ENCODE measurements around the gene POLN. TPM values are rescaled to one million over a fixed set of nuclear protein-coding genes. Genes with fewer than 3 reads are reported as not detected.

Gene POLN
- total and polyA plus RNA-seq, 2 experiments from 2014 or later, result 1.8 to 4.0 TPM

- TF ChIP-seq ZNF114 (CRISPR knock-in tag; IDR thresholded peaks at IDR 0.05) (no peak), EZH2 (IDR thresholded peaks at IDR 0.05; ENCODE audit: low read depth, unreplicated experiment) (no peak), JUNB (IDR thresholded peaks at IDR 0.05; ENCODE audit: unreplicated experiment) (no peak), POLR2AphosphoS5 (IDR thresholded peaks at IDR 0.05; ENCODE audit: low read depth) (no peak), ETS1 (IDR thresholded peaks at IDR 0.05) (no peak), ZNF462 (CRISPR knock-in tag; IDR thresholded peaks at IDR 0.05) (no peak), EZH2phosphoT487 (IDR thresholded peaks at IDR 0.05; ENCODE audit: unreplicated experiment) (no peak)
- Histone ChIP-seq H3K79me2 (replicated peaks; ENCODE audit: insufficient read depth) (no peaks in the 10 kb centered on the region), H4K20me1 (replicated peaks; ENCODE audit: insufficient read depth) (no peaks in the 10 kb centered on the region), H3K4me2 (no peak overlapping the region), H3K4me3 (no peak overlapping the region), H3F3A (replicated peaks; ENCODE audit: low read depth) (no peaks in the 10 kb centered on the region), H3K27me3 (ENCODE audit: insufficient read depth) (no peaks in the 10 kb centered on the region), H3K27ac (ENCODE audit: low read depth) (no peak overlapping the region), H3K9me2 (ENCODE audit: insufficient read depth) (no peaks in the 10 kb centered on the region), H3K36me3 (ENCODE audit: insufficient read depth) (no peaks in the 10 kb centered on the region), H3K4me1 (ENCODE audit: insufficient read depth) (peaks cover 5% of the 10 kb centered on the region; the same call in 1 of the 2 replicates), H2AFZ (no peak overlapping the region)
- DNase-seq (ENCODE audit: low spot score), result no peak
- H3K27me3 Mint-ChIP-seq (ENCODE audit: insufficient read depth, low read depth, poor library complexity), result peaks cover 7% of the 10 kb centered on the region
- H3K4me3 Mint-ChIP-seq, result no peak overlapping the region
- H3K4me1 Mint-ChIP-seq, result peaks cover 15% of the 10 kb centered on the region
- H3K9me3 Mint-ChIP-seq, result no peaks in the 10 kb centered on the region
- ATAC-seq, result no peak
- H3K27ac Mint-ChIP-seq, result no peak overlapping the region
- H3K36me3 Mint-ChIP-seq (ENCODE audit: low read depth), result no peaks in the 10 kb centered on the region; the same call in 2 of the 3 replicates
Measured at GRCh38 chr4:2257361-2258081, 15.6 kb upstream of the POLN start.
